ENCODE results near the gene ABCC12.

DNA sequence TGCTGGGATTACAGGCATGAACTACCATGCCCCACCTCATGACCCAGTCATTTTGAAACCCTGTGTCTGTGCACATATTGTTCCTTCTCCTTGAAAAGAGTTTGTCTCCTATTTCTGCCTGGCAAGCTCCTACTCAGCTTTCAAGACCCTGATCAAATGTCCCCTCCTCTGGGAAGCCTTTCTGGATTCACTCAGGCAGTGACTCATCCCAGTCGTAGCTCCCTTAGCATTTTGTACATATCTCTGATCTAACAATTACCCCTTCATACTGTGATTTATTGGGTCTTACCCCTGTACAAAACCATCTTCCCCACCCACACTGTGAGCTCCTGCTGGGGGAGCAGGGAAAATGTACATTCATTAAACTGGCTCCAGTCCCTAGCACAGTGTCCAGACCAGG is 18.1 kb upstream of the ABCC12 start:
- no peak for TF ChIP-seq RAD21 (IDR thresholded peaks at IDR 0.05; ENCODE audit: low read length)
- no peak for TF ChIP-seq MAFK (IDR thresholded peaks at IDR 0.05; ENCODE audit: low read depth, low read length)
- TF ChIP-seq SMC3 (IDR thresholded peaks at IDR 0.05; ENCODE audit: low read depth, low read length) = no peak
- no peak for TF ChIP-seq POLR2A (IDR thresholded peaks at IDR 0.05; ENCODE audit: low read depth, low read length)
- TF ChIP-seq, protein P1, sequence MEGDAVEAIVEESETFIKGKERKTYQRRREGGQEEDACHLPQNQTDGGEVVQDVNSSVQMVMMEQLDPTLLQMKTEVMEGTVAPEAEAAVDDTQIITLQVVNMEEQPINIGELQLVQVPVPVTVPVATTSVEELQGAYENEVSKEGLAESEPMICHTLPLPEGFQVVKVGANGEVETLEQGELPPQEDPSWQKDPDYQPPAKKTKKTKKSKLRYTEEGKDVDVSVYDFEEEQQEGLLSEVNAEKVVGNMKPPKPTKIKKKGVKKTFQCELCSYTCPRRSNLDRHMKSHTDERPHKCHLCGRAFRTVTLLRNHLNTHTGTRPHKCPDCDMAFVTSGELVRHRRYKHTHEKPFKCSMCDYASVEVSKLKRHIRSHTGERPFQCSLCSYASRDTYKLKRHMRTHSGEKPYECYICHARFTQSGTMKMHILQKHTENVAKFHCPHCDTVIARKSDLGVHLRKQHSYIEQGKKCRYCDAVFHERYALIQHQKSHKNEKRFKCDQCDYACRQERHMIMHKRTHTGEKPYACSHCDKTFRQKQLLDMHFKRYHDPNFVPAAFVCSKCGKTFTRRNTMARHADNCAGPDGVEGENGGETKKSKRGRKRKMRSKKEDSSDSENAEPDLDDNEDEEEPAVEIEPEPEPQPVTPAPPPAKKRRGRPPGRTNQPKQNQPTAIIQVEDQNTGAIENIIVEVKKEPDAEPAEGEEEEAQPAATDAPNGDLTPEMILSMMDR (conservative IDR thresholded peaks at IDR 0.05; ENCODE audit: low read depth, low read length) = no peak
- TF ChIP-seq, protein P2, sequence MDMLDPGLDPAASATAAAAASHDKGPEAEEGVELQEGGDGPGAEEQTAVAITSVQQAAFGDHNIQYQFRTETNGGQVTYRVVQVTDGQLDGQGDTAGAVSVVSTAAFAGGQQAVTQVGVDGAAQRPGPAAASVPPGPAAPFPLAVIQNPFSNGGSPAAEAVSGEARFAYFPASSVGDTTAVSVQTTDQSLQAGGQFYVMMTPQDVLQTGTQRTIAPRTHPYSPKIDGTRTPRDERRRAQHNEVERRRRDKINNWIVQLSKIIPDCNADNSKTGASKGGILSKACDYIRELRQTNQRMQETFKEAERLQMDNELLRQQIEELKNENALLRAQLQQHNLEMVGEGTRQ (IDR thresholded peaks at IDR 0.05; ENCODE audit: low read depth, low read length) = no peak
- TF ChIP-seq ELK1 (IDR thresholded peaks at IDR 0.05; ENCODE audit: borderline replicate concordance, low read depth, low read length) = no peak
- TF ChIP-seq NFE2L2 (IDR thresholded peaks at IDR 0.05; ENCODE audit: low read depth, low read length) = no peak
- TF ChIP-seq CEBPB (IDR thresholded peaks at IDR 0.05; ENCODE audit: low read depth, low read length) = no peak
- TF ChIP-seq RFX5 (IDR thresholded peaks at IDR 0.05; ENCODE audit: low read depth, low read length) = no peak
